ENCODE data around the gene ACADL. TPM values are rescaled to one million over a fixed set of nuclear protein-coding genes. Genes with fewer than 3 reads are reported as not detected.
A peak's percentile ranks its signal among the peaks of the same experiment; 100 is the strongest.

ACADL gene
- polyA plus RNA-seq, 3 donors = not detected

- TF ChIP-seq CTCF (IDR thresholded peaks at IDR 0.05) = peak; percentile 95
- H3K4me3 ChIP-seq (replicated peaks in 1 of 3; ENCODE audit: low read depth in 2 of 3, low read length in 3 of 3) = no peak overlapping the region
- H3K36me3 ChIP-seq (replicated peaks in 1 of 2; ENCODE audit: control insufficient read depth in 1 of 2, insufficient read depth in 2 of 2, low read length in 2 of 2) = no peaks in the 10 kb centered on the region
- no peak overlapping the region for H3K27ac Mint-ChIP-seq
- no peaks in the 10 kb centered on the region for H3K79me2 ChIP-seq (ENCODE audit: insufficient read depth, low read length)
- peak in 2 of 3 donors; percentile 26 to 37 for DNase-seq
- no peaks in the 10 kb centered on the region for H4K20me1 ChIP-seq (ENCODE audit: insufficient read depth, low read length)
- H3K9me3 Mint-ChIP-seq = no peaks in the 10 kb centered on the region
- no peaks in the 10 kb centered on the region for H3K9me3 ChIP-seq (replicated peaks in 1 of 2; ENCODE audit: control insufficient read depth in 1 of 2, insufficient read depth in 1 of 2, low read length in 2 of 2)
- H3K4me1 Mint-ChIP-seq = peaks cover 4% of the 10 kb centered on the region
- H3K9ac ChIP-seq (ENCODE audit: insufficient read depth, low read length, poor library complexity, severe bottlenecking) = no peak overlapping the region
- peaks cover 0 to 8% (median 0%) of the 10 kb centered on the region in 3 donors for H3K27me3 Mint-ChIP-seq (ENCODE audit: low read depth in 3 of 3)
- peaks cover 0 to 3% of the 10 kb centered on the region in 2 donors for H3K27me3 ChIP-seq (ENCODE audit: control insufficient read depth in 2 of 2, insufficient read depth in 2 of 2, low read length in 2 of 2)
- H3K4me1 ChIP-seq (ENCODE audit: control insufficient read depth in 1 of 2, insufficient read depth in 2 of 2, low read length in 2 of 2) = no peaks in the 10 kb centered on the region
- no peak overlapping the region for H3K4me2 ChIP-seq (replicated peaks; ENCODE audit: extremely low read depth, low read length, poor library complexity, severe bottlenecking)
- H3K4me3 Mint-ChIP-seq = no peak overlapping the region
- H3K36me3 Mint-ChIP-seq = no peaks in the 10 kb centered on the region
- intact Hi-C loops (cut with micrococcal nuclease) = loop anchor here in 1 of 2 donors (5.0 kb wide), 1 partner anchor 222 kb away; no protein-coding TSS in a partner anchor
- no peak overlapping the region for H3K27ac ChIP-seq (ENCODE audit: low read depth in 1 of 2, low read length in 2 of 2)
- H2AFZ ChIP-seq (ENCODE audit: insufficient read depth, low read depth, low read length, poor library complexity, severe bottlenecking) = no peak overlapping the region
Observed at GRCh38 chr2:210199186-210199765, 26.0 kb downstream of the ACADL start.

- no peaks in the 10 kb centered on the region for H4K20me1 ChIP-seq (ENCODE audit: insufficient read depth, low read length)
- H3K4me1 Mint-ChIP-seq = peaks cover 4% of the 10 kb centered on the region
- no peaks in the 10 kb centered on the region for H3K36me3 ChIP-seq (replicated peaks in 1 of 2; ENCODE audit: control insufficient read depth in 1 of 2, insufficient read depth in 2 of 2, low read length in 2 of 2)
- WGBS (ENCODE audit: insufficient coverage) = no CpG with 5 or more reads among the region's 1 CpG
- no peaks in the 10 kb centered on the region for H3K9me3 Mint-ChIP-seq
- DNase-seq = no peak
- intact Hi-C loops (cut with micrococcal nuclease) = loop anchor here in 1 of 2 donors (5.0 kb wide), 1 partner anchor 221 kb away; no protein-coding TSS in a partner anchor
- H3K27ac ChIP-seq (ENCODE audit: low read depth in 1 of 2, low read length in 2 of 2) = no peak overlapping the region
- no peak overlapping the region for H3K9ac ChIP-seq (ENCODE audit: insufficient read depth, low read length, poor library complexity, severe bottlenecking)
- no peak for TF ChIP-seq CTCF (IDR thresholded peaks at IDR 0.05)
- peaks cover 0 to 8% (median 0%) of the 10 kb centered on the region in 3 donors for H3K27me3 Mint-ChIP-seq (ENCODE audit: low read depth in 3 of 3)
- no peak overlapping the region for H3K4me2 ChIP-seq (replicated peaks; ENCODE audit: extremely low read depth, low read length, poor library complexity, severe bottlenecking)
- H3K9me3 ChIP-seq (replicated peaks in 1 of 2; ENCODE audit: control insufficient read depth in 1 of 2, insufficient read depth in 1 of 2, low read length in 2 of 2) = no peaks in the 10 kb centered on the region
- H3K36me3 Mint-ChIP-seq = no peaks in the 10 kb centered on the region
- no peak overlapping the region for H3K4me3 Mint-ChIP-seq
- H3K4me1 ChIP-seq (ENCODE audit: control insufficient read depth in 1 of 2, insufficient read depth in 2 of 2, low read length in 2 of 2) = no peaks in the 10 kb centered on the region
- H3K27me3 ChIP-seq (ENCODE audit: control insufficient read depth in 2 of 2, insufficient read depth in 2 of 2, low read length in 2 of 2) = no peaks in the 10 kb centered on the region
- no peak overlapping the region for H3K4me3 ChIP-seq (replicated peaks in 1 of 3; ENCODE audit: low read depth in 2 of 3, low read length in 3 of 3)
- H3K79me2 ChIP-seq (ENCODE audit: insufficient read depth, low read length) = no peaks in the 10 kb centered on the region
- no peak overlapping the region for H2AFZ ChIP-seq (ENCODE audit: insufficient read depth, low read depth, low read length, poor library complexity, severe bottlenecking)
- no peak overlapping the region for H3K27ac Mint-ChIP-seq
Observed at GRCh38 chr2:210198326-210198725, 26.9 kb downstream of the ACADL start.
